T-helper 22 cell (primary cell): ENCODE results near the gene CDKN2B-AS1.
"Not testable (repeated sequence)": the region's sequence is repeated elsewhere in the genome, so short reads cannot be mapped to it uniquely, and the experiment has no call there.

Experiments
- DNase-seq: peaks from one replicate; pipeline ENCODE4 v3.0.0-alpha.2; 2020; ENCODE audit warnings: low read depth

CDKN2B-AS1 gene

DNA sequence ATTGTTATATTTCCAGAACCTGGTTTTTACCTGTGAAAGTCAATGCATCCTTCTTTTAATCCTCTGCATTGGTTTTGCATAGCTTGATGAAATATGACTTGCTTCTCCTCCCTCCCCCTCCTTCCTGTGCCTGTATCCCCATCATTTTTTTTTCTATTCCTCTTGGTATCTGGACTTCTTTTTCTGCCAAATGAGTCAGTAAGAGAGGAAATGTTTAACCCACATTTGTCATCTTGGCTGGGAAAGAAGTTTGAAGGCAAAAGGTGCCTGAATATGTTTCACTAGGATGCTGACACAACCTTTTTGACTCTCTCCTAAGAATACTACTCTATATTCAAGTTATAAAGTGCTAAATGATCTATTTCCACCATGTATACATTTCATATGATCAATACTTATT is 50.0 kb downstream of the CDKN2B-AS1 start:
- DNase-seq, result no peak

DNA sequence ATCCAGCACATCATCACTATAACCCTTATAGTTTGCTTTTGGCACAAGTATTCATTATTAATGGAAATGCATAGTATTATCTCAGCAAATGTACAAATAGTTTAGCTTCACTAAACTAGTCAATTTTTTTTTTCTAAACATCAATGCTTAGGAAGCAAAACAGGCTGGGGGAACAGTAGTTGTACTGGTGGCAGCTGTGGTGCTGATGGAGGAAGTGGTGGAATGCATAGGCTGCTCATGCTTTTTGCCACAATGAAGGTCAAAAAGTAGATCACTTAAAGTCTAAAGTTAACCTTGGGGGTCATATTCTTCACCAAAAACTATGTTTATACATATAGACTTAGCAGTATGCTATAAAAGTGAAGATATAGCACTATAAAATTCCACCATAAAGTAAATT is 50.8 kb downstream of the CDKN2B-AS1 start:
- no peak for DNase-seq

DNA sequence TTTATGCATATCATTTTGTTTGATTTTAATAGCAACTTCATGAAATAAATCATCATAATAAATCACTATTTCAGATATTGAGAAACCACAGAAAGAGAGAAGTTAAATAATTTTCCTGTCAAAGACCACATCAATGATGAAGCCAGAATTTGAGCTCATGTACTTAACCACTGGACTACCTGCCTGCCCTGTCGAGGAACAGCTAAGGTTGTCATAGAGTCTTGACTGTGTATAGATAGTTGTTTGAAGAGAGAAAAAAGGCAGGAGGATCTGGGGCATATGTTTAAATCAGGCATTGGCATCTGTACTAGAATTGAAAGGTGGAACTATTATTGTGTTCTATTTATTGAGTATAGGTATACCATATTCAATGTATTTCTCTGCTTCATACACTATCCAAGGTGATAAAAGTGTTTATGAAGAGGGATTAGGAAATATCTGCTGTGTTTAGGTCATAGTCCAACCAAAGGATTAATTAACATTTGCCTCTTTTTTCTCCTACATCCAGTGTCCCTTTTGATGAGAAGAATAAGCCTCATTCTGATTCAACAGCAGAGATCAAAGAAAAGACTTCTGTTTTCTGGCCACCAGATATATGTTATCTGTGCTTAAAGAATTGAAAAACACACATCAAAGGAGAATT is 51.8 kb downstream of the CDKN2B-AS1 start:
- DNase-seq, result no peak

DNA sequence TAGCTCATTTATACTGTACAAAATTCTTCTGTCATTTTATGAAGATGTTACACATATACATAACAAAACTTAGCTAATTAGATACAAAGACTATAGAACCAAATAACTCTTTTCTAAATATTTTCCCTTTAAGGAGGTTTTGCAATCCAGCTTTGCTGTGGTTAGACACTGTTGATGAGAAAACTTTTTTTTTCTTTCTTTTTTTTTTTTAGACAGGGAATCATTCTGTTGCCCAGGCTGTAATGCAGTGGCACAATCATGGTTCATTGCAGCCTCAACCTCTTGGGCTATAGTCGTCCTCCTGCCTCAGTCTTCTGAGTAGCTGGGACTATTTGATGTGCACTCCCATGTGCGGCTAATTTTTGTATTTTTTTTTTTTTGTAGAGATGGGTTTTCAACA is 53.0 kb downstream of the CDKN2B-AS1 start:
- DNase-seq, result no peak

DNA sequence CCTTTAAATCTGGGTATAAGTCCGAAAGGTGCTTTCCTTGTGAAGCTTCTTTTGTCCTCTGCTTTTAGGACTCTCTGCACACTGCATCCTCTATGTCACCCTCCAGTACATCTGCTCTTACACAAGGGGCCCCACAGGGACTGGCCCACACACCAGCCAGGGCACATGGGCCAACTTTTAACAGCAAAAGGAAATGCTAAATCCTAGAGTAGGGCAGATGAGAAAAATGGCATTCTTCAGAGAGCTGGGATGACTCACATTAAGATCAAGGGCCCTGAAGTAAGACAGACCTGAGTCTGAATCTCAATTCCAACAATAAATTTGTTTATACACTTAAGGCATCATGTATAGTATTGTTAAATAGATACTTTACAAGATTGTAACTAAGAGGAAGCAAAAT is 54.8 kb downstream of the CDKN2B-AS1 start:
- no peak for DNase-seq

DNA sequence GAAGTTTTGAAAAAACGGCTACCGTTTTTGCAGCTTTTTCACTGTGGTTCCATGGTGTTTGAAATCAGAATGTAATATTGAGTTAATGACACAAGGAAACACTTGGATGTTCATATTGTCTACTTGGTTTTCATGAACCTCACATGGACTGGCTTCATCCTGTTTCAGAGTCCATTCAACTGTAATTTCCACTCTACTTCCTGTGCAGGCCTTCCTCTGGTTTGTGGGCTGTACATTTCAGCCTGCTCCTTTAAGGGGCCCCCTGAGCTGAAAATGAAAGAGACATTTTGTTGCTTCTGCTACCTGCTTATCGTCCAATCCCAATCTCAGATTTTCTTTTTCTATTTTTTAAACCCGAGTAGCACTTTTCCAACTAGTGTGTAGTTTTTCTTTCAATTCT is 56.3 kb downstream of the CDKN2B-AS1 start:
- DNase-seq, result no peak

DNA sequence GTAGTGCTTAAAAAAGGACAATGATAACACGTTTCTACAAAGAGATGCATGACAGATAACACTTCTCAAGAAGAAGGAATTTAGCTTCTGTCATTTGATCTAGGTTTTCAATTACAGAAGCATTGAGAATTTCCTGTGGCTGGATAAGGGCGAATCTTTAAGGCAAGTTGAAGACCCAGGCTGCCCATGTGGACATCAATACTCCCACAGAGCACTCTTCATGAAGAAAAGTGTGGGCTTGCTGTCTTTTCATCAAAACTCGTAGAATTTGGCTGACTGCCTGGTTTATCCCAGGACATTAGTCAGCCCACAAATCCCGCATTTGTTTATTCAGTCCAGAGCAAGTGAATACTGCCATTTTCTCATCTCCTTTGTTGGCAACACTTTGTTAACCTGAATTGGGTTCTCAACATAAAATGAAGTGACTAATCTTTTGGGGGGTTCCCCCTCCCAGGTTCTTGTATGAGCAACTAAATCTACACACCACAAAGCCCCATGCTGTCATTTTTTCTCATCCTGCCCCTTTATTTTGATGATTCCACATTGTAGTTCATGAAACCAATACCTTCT is 57.9 kb downstream of the CDKN2B-AS1 start:
- DNase-seq, result no peak

DNA sequence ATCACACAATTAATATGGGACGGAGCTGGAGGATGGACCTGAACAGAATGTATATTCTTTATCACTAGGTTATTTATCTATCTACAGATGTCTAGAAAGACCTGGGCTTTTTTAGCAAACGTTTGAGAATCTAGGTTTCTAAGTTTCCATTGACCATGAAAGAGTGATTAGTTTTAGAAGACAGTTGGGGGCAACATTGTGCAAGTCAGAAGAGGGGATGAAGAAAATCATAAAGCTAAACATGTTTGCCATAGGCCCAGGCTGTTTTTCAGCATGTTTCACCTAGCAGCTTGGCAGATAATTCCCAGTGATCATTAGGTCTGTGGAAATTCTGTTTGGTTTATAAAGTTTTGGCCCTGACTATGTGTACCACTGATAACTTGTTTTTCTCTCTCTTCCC is 58.6 kb downstream of the CDKN2B-AS1 start:
- DNase-seq, result no peak

DNA sequence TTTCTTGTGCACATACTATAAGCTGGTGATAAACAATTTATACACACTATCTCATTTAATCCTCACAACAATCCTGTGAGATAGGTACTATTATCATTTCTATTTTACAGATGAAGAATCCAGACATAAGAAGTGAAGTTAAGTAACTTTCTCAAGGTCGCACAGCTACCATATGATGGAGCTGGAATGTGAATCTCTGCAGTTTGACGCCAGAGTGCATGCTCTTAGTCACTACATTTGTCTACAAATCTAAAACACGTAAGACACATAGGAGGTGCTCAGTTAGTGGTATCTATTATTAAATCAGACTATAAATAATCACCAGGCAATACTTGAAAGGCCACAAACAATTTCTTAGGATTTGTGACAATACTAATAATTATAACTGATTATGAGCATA is 59.5 kb downstream of the CDKN2B-AS1 start:
- DNase-seq, result no peak

DNA sequence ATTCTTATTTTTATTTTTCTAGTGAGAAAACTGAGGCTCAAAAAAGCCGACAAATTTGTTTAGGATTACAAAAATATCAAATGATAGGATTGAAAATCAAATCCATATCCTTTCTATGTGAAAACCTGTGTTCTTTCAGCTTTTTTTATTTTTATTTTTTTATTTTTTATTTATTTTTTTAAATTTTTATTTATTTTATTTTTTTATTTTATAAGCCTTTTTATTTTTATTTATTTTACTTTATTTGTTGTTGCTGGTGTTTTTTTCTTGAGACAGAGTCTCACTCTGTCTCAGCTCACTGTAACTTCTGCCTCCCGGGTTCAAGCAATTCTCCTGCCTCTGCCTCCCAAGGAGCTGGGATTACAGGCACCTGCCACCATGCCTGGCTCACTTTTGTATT is 59.9 kb downstream of the CDKN2B-AS1 start:
- DNase-seq, result no peak

DNA sequence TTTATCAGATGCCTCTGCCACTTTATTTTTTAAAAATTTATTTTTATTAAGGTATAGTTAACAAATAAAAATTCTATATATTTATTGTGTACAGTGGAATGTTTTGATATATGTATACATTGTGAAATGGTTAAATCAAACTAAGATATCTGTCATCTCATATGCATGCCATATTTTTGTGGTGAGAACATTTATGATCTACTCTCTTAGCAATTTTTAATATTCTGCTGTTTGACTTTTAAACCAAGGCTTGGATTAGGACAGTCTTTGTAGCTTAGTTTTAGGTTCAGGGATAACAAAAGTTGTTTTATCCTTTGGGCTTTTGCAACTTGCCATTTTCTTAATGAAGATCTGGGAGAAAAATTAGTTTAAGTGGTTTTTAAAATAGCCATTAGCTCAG is 60.5 kb downstream of the CDKN2B-AS1 start:
- no peak for DNase-seq

DNA sequence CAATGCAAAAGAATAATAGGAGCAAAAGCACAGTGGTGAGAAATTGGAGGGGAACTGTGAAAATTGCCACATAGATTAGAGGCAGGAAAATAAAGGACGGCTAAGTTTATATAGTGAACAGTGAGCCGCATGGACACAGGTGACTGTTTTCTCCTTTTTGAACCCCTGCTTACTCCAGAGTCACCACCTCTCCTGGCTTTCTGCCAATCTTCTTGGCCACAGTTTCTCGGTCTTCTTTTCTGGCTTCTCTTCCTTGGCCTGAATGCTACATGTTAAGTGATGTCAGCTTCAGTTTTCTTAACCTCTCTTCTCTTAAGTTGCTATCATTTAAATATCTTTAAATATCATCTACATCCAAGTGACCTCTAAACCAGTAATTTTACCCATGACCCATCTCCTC is 61.8 kb downstream of the CDKN2B-AS1 start:
- DNase-seq, result no peak

DNA sequence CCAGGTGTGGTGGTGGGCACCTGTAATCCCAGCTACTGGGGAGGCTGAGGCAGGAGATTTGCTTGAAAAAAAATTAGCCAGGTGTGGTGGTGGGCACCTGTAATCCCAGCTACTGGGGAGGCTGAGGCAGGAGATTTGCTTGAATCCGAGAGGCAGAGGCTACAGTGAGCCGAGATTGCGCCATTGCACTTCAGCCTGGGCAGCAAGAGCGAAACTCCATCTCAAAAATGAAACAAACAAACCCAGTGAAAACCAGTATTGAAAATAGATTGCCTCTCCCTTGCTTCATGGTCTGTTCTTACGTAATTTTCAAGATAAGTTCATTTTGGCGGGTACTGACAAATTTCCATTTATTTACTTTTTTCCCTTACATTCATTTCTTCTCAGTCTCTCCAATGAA is 63.4 kb downstream of the CDKN2B-AS1 start:
- not testable (repeated sequence) for DNase-seq

DNA sequence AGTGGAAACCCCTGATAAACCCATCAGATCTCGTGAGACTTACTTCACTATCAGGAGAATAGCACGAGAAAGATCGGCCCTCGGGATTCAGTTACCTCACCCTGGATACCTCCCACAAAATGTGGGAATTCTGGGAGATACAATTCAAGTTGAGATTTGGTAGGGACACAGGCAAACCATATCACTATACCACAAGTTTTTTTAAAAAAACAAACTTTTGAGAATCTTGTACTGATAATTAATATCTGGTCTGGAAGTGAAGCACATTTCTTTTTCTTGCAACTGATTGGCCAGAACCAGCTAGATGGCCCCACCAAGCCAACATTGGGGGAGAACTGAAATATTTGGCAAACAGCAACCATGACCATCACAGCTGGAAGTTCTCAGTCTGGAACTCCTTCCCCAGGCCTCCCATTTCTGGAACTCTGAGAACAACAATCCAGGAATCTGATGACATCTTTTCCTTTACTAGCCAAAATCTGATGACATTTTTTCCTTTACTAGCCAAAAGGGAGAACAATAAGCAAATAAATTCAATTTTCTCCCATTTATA is 66.3 kb downstream of the CDKN2B-AS1 start:
- DNase-seq, result no peak

DNA sequence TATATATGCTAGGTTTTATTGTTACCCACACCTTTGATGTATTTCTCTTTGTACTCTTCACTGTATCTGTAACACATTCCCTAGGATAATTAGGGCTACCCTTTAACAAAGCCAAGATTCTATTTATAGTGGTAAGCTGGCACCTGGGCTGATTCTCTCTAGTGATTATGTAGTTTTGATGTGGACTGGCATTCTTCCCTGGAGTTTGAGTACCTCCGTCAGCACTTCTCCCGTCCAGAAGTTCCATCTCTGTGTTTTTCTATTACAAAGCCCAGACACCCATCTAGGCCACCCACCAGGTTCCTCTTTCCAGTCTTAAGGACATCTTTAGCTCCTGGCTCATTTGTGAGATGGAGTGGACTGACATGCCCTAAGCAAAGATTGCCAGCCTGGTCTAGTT is 70.4 kb downstream of the CDKN2B-AS1 start:
- DNase-seq, result no peak

DNA sequence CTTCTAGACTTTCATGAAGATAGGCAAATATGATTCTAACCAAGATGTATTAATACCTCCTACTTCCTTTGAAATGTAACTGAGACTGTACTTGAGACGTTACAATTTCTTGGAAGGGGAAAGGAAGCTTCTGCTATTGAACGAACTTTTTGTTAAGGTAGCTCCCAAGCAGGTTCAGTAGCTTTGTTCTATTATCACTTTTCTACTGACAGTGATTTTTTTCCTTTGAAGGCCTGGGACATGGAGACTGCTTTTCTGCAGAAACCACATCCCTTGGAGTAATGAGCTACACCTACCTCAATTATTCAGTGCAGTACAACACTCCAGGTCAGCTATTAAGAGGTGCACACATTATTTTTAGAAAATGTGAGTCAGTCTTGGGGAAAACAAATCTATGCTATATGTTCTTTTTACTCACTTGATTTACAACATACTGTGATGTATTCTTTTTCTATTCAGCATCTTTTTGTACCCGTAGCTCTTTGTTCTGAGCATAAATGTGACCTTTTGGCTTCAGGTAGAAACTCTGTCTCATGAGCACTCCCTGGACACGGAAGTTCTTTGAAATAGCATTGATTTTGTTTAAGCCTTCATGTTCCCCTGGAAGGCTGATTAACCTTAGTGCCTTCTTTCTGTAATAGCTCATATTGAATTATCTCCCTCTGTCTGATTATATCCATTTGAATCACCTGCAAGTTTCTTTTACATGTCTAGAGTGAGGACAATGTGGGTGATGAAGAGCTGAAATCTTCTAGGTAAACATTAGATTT is 71.0 kb downstream of the CDKN2B-AS1 start:
- DNase-seq, result no peak

DNA sequence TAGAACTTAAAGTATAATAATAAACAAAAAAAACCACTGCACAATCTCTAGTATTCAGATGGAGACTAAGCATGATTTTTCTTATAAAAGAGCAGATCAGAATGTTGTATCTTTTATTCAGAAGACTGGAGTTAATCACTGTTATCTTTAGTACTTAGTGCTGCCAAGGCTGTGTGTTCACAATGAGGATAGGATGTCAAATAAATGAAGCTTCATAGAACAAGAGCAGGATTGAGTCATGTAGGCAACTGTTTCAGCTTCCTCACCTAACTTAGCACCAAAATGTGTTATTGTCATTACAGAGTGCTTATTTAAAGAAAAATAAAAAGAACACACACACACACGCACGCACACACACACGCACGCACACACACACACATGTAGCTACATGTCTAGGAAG is 72.6 kb downstream of the CDKN2B-AS1 start:
- no peak for DNase-seq

DNA sequence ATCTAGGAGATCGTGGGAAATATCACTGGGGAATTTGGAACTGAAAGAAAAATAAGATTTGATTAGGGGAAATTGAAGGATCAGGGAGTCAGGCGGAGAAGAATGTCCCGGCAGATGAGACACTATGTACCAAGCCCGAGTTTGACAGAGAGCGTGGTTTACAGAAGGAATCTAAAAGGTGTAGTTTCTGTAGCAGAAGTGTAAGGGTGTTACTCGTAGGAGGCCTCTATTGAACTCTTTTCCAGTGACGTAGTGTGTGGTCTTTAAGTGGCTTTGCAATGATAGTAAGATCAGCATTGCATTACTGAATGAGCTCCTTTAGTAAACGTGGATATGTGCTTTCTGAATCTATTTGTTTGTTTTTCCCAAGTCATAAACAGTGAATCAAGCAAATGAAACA is 73.8 kb downstream of the CDKN2B-AS1 start:
- DNase-seq, result no peak

DNA sequence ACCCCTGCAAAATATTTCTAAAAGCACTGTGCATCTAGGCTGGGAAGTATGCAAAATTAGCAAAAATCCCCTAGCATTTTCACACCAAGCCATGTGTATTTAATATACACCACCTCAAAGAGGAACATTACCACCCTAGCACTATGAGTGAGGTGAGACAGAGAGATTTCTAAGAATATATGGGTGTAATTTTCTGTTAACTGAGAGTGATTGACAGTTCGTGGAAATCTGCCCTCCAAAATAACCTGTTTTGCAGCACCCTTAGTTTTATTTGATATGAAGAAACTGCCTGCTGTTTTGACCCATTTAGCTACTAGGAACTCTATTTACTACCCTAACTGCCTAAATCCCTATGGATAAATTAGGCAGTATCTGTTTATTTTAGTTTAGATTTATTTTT is 78.8 kb downstream of the CDKN2B-AS1 start:
- no peak for DNase-seq

DNA sequence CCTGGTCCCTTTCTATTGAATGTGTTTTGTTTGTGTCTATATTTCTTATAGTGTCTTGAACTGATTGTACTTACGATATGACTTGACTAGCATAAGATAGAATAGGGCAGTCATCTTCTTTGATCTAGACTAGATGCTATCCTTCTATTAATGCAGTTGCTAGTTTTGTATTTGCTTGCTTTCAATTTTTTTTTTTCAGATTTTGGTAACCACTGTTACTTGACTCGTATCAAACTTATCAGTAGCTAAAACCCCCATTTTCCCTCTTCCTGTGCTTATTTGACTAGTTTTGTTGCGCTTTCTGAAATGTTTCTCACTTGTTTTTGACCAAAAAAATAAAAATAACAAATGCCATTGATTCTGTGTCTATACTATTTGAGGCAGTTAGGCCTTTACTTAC is 83.5 kb downstream of the CDKN2B-AS1 start:
- DNase-seq, result no peak

DNA sequence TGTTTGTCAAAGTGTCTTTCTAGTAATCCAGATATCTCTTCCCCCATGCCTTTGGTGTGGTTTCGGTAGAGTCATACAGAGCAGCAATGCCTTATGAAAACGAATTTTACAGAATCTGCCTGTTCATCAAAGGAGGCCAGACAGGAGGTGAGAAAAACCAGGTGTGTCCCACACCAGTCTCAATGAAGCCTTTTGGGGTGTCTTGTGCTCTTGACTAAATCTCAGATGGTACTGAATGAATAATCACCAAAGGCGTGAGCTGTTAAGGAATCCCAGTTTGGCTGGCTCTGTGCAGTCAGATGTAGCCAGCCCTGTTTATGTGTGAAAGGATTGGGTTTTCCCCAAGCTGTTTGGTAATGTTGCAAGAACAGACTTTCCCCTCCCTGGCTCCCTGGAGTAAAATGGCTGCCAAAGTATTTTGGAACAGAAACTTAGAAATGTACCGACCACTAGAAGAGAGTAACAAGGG is 85.3 kb downstream of the CDKN2B-AS1 start:
- no peak for DNase-seq

DNA sequence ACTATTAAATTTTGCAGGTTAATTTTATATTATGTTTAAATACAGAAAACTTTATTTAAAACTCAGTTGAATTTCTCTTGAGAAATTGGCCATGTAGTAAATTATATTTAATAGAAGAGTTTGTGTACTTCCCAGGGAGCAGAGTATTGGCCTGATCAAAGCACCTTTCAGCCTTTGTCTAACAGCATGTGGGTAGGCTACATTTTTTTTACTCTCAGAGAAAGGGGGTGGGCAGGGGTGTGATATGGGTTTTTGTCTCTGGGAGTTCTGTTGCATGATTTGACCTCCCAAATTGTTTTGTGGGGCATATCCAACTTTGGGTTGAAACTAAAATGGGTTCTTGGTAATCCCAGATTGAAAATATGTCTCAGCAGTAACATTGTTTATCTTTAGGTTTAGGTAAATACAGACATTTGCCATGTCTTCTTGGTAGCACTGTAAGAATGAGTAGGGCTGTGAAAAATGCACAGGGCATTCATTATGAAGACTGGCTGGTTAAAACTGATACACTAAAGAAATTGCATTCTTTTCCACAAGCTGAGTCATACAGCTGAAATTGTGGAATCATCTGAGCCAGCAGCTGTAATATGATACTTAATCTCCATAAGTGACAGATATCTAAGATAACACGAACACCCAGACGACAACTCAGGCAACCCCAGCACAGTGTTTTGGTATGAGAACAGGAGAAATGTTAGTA is 89.9 kb downstream of the CDKN2B-AS1 start:
- no peak for DNase-seq
